ENCODE data around the gene GPC6.

GPC6 gene

GRCh38 chr13:94384231-94384905 lies 1157.8 kb downstream of the GPC6 start:
- H3K27me3 ChIP-seq (ENCODE audit: control insufficient read depth, insufficient read depth, low read length), result no peaks in the 10 kb centered on the region
- H3K36me3 ChIP-seq (ENCODE audit: control insufficient read depth, insufficient read depth, low read length), result no peaks in the 10 kb centered on the region
- no peak for DNase-seq (ENCODE audit: low read depth, low spot score)
- H3K27ac ChIP-seq (ENCODE audit: low read length), result no peak overlapping the region
- H3K4me3 ChIP-seq (ENCODE audit: low read length), result no peak overlapping the region
- no peaks in the 10 kb centered on the region for H3K9me3 ChIP-seq (ENCODE audit: control insufficient read depth, insufficient read depth, low read length)
- no peaks in the 10 kb centered on the region; the same call in 1 of the 2 replicates for H3K4me1 ChIP-seq (ENCODE audit: control insufficient read depth, insufficient read depth, low read length)
- no CpG with 5 or more reads among the region's 2 CpGs for WGBS (ENCODE audit: insufficient coverage, insufficient read length)

GRCh38 chr13:94387047-94387446 lies 1160.4 kb downstream of the GPC6 start:
- H3K36me3 ChIP-seq (ENCODE audit: control insufficient read depth, insufficient read depth, low read length), result no peaks in the 10 kb centered on the region
- H3K27me3 ChIP-seq (ENCODE audit: control insufficient read depth, insufficient read depth, low read length), result no peaks in the 10 kb centered on the region
- no peaks in the 10 kb centered on the region; the same call in 1 of the 2 replicates for H3K4me1 ChIP-seq (ENCODE audit: control insufficient read depth, insufficient read depth, low read length)
- no peaks in the 10 kb centered on the region for H3K9me3 ChIP-seq (ENCODE audit: control insufficient read depth, insufficient read depth, low read length)
- DNase-seq (ENCODE audit: low read depth, low spot score), result no peak
- no peak overlapping the region for H3K27ac ChIP-seq (ENCODE audit: low read length)
- no peak overlapping the region for H3K4me3 ChIP-seq (ENCODE audit: low read length)

- H3K4me1 ChIP-seq (ENCODE audit: control insufficient read depth, insufficient read depth, low read length), result no peaks in the 10 kb centered on the region; the same call in 1 of the 2 replicates
- H3K36me3 ChIP-seq (ENCODE audit: control insufficient read depth, insufficient read depth, low read length), result no peaks in the 10 kb centered on the region
- H3K27ac ChIP-seq (ENCODE audit: low read length), result no peak overlapping the region
- H3K4me3 ChIP-seq (ENCODE audit: low read length), result no peak overlapping the region
- WGBS (ENCODE audit: insufficient coverage, insufficient read length), result no CpG with 5 or more reads among the region's 7 CpGs
- H3K27me3 ChIP-seq (ENCODE audit: control insufficient read depth, insufficient read depth, low read length), result no peaks in the 10 kb centered on the region
- no peak for DNase-seq (ENCODE audit: low read depth, low spot score)
- no peaks in the 10 kb centered on the region for H3K9me3 ChIP-seq (ENCODE audit: control insufficient read depth, insufficient read depth, low read length)
These were observed 1163.2 kb downstream of the GPC6 start for GRCh38 chr13:94389604-94390351.

GRCh38 chr13:94390881-94391280 lies 1164.3 kb downstream of the GPC6 start:
- H3K9me3 ChIP-seq (ENCODE audit: control insufficient read depth, insufficient read depth, low read length), result no peaks in the 10 kb centered on the region
- H3K36me3 ChIP-seq (ENCODE audit: control insufficient read depth, insufficient read depth, low read length), result no peaks in the 10 kb centered on the region
- H3K27ac ChIP-seq (ENCODE audit: low read length), result no peak overlapping the region
- H3K27me3 ChIP-seq (ENCODE audit: control insufficient read depth, insufficient read depth, low read length), result no peaks in the 10 kb centered on the region
- no peak for DNase-seq (ENCODE audit: low read depth, low spot score)
- H3K4me1 ChIP-seq (ENCODE audit: control insufficient read depth, insufficient read depth, low read length), result no peaks in the 10 kb centered on the region; the same call in 1 of the 2 replicates
- H3K4me3 ChIP-seq (ENCODE audit: low read length), result no peak overlapping the region
- no CpG with 5 or more reads among the region's 2 CpGs for WGBS (ENCODE audit: insufficient coverage, insufficient read length)

- H3K36me3 ChIP-seq (ENCODE audit: control insufficient read depth, insufficient read depth, low read length), result no peaks in the 10 kb centered on the region
- no peaks in the 10 kb centered on the region for H3K27me3 ChIP-seq (ENCODE audit: control insufficient read depth, insufficient read depth, low read length)
- H3K4me3 ChIP-seq (ENCODE audit: low read length), result no peak overlapping the region
- H3K4me1 ChIP-seq (ENCODE audit: control insufficient read depth, insufficient read depth, low read length), result no peaks in the 10 kb centered on the region
- DNase-seq (ENCODE audit: low read depth, low spot score), result no peak
- no peak overlapping the region for H3K27ac ChIP-seq (ENCODE audit: low read length)
- WGBS (ENCODE audit: insufficient coverage, insufficient read length), result no CpG with 5 or more reads among the region's 4 CpGs
- no peaks in the 10 kb centered on the region for H3K9me3 ChIP-seq (ENCODE audit: control insufficient read depth, insufficient read depth, low read length)
These were observed 1168.1 kb downstream of the GPC6 start for GRCh38 chr13:94394723-94395122.

GRCh38 chr13:94395860-94396259 lies 1169.3 kb downstream of the GPC6 start:
- DNase-seq (ENCODE audit: low read depth, low spot score), result no peak
- no peak overlapping the region for H3K27ac ChIP-seq (ENCODE audit: low read length)
- no CpG with 5 or more reads among the region's 5 CpGs for WGBS (ENCODE audit: insufficient coverage, insufficient read length)

GRCh38 chr13:94399812-94400211 lies 1173.2 kb downstream of the GPC6 start:
- no peak overlapping the region for H3K27ac ChIP-seq (ENCODE audit: low read length)
- DNase-seq (ENCODE audit: low read depth, low spot score), result no peak
- no peaks in the 10 kb centered on the region for H3K4me1 ChIP-seq (ENCODE audit: control insufficient read depth, insufficient read depth, low read length)
- H3K36me3 ChIP-seq (ENCODE audit: control insufficient read depth, insufficient read depth, low read length), result no peaks in the 10 kb centered on the region
- H3K9me3 ChIP-seq (ENCODE audit: control insufficient read depth, insufficient read depth, low read length), result no peaks in the 10 kb centered on the region
- H3K4me3 ChIP-seq (ENCODE audit: low read length), result no peak overlapping the region
- no peaks in the 10 kb centered on the region for H3K27me3 ChIP-seq (ENCODE audit: control insufficient read depth, insufficient read depth, low read length)

More at GRCh38 chr13:94395860-94396259, 1169.3 kb downstream of the GPC6 start:
- Histone ChIP-seq H3K27me3 (ENCODE audit: control insufficient read depth, insufficient read depth, low read length) (no peaks in the 10 kb centered on the region), H3K4me1 (ENCODE audit: control insufficient read depth, insufficient read depth, low read length) (no peaks in the 10 kb centered on the region), H3K4me3 (ENCODE audit: low read length) (no peak overlapping the region), H3K9me3 (ENCODE audit: control insufficient read depth, insufficient read depth, low read length) (no peaks in the 10 kb centered on the region), H3K36me3 (ENCODE audit: control insufficient read depth, insufficient read depth, low read length) (no peaks in the 10 kb centered on the region)

- Histone ChIP-seq H3K27ac (ENCODE audit: low read length) (no peak overlapping the region), H3K4me1 (ENCODE audit: control insufficient read depth, insufficient read depth, low read length) (no peaks in the 10 kb centered on the region), H3K27me3 (ENCODE audit: control insufficient read depth, insufficient read depth, low read length) (no peaks in the 10 kb centered on the region), H3K36me3 (ENCODE audit: control insufficient read depth, insufficient read depth, low read length) (no peaks in the 10 kb centered on the region), H3K4me3 (ENCODE audit: low read length) (no peak overlapping the region), H3K9me3 (ENCODE audit: control insufficient read depth, insufficient read depth, low read length) (no peaks in the 10 kb centered on the region)
- WGBS (ENCODE audit: insufficient coverage, insufficient read length), result no CpG with 5 or more reads among the region's 4 CpGs
- DNase-seq (ENCODE audit: low read depth, low spot score), result no peak
These were observed 1174.3 kb downstream of the GPC6 start for GRCh38 chr13:94400874-94401273.

- H3K27me3 ChIP-seq (ENCODE audit: control insufficient read depth, insufficient read depth, low read length), result no peaks in the 10 kb centered on the region
- WGBS (ENCODE audit: insufficient coverage, insufficient read length), result no CpG with 5 or more reads among the region's 7 CpGs
- H3K27ac ChIP-seq (ENCODE audit: low read length), result no peak overlapping the region
- no peak for DNase-seq (ENCODE audit: low read depth, low spot score)
- no peaks in the 10 kb centered on the region for H3K4me1 ChIP-seq (ENCODE audit: control insufficient read depth, insufficient read depth, low read length)
- H3K9me3 ChIP-seq (ENCODE audit: control insufficient read depth, insufficient read depth, low read length), result no peaks in the 10 kb centered on the region
- H3K36me3 ChIP-seq (ENCODE audit: control insufficient read depth, insufficient read depth, low read length), result no peaks in the 10 kb centered on the region
- H3K4me3 ChIP-seq (ENCODE audit: low read length), result no peak overlapping the region
These were observed 1181.9 kb downstream of the GPC6 start for GRCh38 chr13:94408314-94409036.

GRCh38 chr13:94411747-94412146 lies 1185.1 kb downstream of the GPC6 start:
- H3K27me3 ChIP-seq (ENCODE audit: control insufficient read depth, insufficient read depth, low read length), result no peaks in the 10 kb centered on the region
- H3K4me3 ChIP-seq (ENCODE audit: low read length), result no peak overlapping the region
- H3K36me3 ChIP-seq (ENCODE audit: control insufficient read depth, insufficient read depth, low read length), result no peaks in the 10 kb centered on the region
- no peak overlapping the region for H3K27ac ChIP-seq (ENCODE audit: low read length)
- H3K4me1 ChIP-seq (ENCODE audit: control insufficient read depth, insufficient read depth, low read length), result no peaks in the 10 kb centered on the region
- H3K9me3 ChIP-seq (ENCODE audit: control insufficient read depth, insufficient read depth, low read length), result no peaks in the 10 kb centered on the region
- DNase-seq (ENCODE audit: low read depth, low spot score), result no peak
- no CpG with 5 or more reads among the region's 3 CpGs for WGBS (ENCODE audit: insufficient coverage, insufficient read length)

Data from iPS DF 6.9 (cell line).